Cardiac fibroblast (primary cell): Measurements from ENCODE around the gene MARF1.
"Not testable (repeated sequence)": the region's sequence is repeated elsewhere in the genome, so short reads cannot be mapped to it uniquely, and the experiment has no call there.

ENCODE experiments used
- DNase-seq, 2 donors: peaks; one replicate each; pipeline versions ENCODE4 v3.0.0 to v3.0.0-alpha.2; 2010; ENCODE audit warnings: low read depth in 2 of 2
- H3K4me3 ChIP-seq, 2 donors: replicated peaks in 1 of 2; 1 replicate in 1 of 2; 2 replicates in 1 of 2; pipeline ENCODE4 v1.5.1; 2011; ENCODE audit warnings: low read depth in 2 of 2, low read length in 2 of 2, mild to moderate bottlenecking in 2 of 2, moderate library complexity in 1 of 2
- TF ChIP-seq, protein P1 (sequence below): IDR thresholded peaks from one replicate; pipeline ENCODE4 v1.5.1; 2011; ENCODE audit warnings: low read depth, mild to moderate bottlenecking, low read length, inconsistent platforms

The MARF1 gene

DNA sequence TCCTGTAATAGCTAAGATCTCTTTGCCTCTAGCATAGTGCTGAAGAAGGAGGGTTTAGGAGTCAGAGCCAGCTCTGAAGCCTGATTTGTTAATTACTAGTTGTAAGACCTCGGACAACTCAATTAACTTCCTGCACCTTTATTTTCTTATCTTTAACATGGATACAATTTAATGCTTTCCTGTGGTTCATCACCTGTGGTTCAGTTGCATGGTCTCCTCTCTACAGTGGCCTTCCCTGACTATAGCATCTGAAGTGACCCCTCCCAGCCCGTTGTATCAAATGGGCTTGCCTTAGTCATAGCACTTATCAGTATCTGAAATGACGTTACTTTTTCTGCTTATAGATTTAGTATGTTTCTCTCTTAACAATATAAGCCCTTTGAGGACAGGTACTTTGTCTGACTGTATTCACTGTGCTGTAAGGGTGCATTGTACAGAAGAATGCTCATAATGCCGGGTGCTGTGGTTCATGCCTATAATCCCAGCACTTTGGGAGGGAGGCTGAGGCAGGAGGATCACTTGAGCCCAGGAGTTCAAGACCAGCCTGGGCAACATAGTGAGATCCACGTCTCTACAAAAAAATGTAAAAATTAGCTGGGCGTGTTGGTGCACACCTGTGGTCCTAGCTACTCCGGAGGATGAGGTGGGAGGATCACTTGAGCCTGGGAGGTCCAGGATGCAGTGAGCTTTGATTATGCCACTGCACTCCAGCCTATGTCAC is 4.5 kb upstream of the MARF1 start:
- DNase-seq, result no peak
- TF ChIP-seq, protein P1, sequence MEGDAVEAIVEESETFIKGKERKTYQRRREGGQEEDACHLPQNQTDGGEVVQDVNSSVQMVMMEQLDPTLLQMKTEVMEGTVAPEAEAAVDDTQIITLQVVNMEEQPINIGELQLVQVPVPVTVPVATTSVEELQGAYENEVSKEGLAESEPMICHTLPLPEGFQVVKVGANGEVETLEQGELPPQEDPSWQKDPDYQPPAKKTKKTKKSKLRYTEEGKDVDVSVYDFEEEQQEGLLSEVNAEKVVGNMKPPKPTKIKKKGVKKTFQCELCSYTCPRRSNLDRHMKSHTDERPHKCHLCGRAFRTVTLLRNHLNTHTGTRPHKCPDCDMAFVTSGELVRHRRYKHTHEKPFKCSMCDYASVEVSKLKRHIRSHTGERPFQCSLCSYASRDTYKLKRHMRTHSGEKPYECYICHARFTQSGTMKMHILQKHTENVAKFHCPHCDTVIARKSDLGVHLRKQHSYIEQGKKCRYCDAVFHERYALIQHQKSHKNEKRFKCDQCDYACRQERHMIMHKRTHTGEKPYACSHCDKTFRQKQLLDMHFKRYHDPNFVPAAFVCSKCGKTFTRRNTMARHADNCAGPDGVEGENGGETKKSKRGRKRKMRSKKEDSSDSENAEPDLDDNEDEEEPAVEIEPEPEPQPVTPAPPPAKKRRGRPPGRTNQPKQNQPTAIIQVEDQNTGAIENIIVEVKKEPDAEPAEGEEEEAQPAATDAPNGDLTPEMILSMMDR, result no peak

DNA sequence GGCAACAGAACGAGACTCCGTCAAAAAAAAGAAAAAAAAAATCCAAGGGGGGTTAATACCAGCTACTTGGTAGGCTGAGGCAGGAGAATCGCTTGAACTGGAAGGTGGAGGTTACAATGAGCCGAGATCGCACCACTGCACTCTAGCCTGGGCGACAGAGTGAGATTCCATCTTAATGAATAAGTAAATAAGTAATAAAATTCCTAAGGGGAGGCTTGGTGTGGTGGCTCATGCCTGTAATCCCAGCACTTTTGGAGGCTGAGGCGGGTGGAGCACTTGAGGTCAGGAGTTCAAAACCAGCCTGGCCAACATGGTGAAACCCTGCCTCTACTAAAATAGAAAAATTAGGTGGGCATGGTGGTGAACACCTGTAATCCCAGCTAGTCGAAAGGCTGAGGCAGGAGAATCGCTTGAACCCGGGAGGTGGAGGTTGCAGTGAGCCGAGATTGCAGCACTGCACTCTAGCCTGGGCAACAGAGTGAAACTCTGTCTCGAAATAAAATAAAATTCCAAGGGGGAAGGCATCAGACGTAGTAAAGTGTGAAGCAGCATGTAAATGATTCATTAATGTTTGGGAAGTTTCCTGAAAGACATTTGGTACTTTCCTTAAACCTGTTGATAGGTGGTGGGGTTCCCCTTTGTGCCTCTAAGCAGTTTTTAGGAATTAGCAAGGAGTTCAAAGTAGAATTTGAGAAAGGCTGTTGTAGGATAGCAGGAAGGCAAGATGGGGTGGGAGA is 3.8 kb upstream of the MARF1 start:
- DNase-seq, H3K4me3 ChIP-seq: not testable (repeated sequence)

More for the DNA sequence above, 4.5 kb upstream of the MARF1 start:
- no peak overlapping the region for H3K4me3 ChIP-seq

DNA sequence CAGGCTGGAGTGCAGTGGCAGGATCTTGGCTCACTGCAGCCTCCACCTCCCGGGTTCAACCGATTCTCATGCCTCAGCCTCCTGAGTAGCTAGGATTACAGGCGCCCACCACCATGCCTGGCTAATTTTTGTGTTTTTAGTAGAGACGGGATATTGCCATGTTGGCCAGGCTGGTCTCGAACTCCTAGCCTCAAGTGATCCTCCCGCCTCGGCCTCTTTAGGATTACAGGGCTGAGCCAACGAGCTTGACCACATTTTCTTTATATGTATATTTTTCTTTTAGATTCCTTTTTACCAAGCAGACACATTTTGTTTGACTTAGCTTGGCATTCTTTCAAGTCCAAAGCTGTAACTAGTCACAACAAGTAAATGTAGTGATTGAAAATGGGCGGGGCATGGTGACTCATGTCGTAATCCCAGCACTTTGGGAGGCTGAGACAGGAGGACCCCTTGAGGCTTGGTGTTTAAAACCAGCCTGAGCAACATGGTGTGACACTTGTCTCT is 2.1 kb upstream of the MARF1 start:
- peak; percentile 66 to 87 for DNase-seq
- not testable (repeated sequence) for H3K4me3 ChIP-seq

DNA sequence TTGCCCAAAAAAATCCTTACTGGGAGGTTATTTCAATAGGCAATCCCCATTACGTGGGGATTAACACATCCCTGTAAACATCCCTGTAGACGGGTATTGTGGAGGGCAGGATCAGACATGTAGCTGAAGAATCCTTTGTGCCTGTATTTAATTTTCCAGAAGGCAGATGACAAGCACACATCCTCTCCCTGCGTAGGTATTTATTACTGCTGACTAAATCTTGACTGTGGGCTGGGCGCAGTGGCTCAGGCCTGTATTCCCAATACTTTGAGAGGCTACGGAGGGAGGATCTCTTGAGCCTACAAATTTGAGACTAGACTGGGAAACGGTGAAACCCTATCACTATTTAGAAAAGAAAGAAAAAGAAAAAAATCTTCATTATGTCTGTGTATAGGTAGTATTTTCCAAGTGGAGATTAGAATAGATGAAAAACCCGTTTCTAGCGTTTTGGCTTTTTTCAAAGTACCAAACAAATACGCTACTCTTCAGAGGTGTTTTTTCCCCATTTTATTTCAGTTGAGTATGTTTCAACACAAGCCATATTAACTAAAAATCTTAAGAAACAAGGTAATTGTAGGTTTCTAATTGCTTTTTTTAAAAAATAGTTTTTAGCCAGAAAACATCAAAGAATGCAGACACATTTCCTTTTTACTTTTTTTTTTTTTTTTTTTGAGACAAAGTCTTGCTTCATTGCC is 1.5 kb upstream of the MARF1 start:
- TF ChIP-seq, protein P1, result no peak
- DNase-seq, result no peak
- H3K4me3 ChIP-seq, result no peak overlapping the region

DNA sequence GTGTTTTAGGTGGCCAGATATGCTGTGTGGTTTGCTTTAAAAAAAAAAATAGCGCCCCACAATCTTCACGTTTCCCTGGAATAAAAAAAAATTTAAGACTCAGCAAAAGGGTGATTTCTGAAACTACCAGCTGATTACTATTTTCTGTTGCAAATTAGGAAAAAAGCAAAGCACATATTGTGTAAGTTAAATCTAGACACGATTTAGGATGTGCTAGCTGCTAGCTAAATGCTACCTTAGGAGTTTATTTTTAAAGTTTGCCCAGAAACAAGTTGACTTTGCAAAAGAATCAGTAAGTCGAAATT is 944 bp upstream of the MARF1 start:
- no peak for DNase-seq
- peak overlapping the region; percentile 82 to 85 for H3K4me3 ChIP-seq
- TF ChIP-seq, protein P1, result no peak

DNA sequence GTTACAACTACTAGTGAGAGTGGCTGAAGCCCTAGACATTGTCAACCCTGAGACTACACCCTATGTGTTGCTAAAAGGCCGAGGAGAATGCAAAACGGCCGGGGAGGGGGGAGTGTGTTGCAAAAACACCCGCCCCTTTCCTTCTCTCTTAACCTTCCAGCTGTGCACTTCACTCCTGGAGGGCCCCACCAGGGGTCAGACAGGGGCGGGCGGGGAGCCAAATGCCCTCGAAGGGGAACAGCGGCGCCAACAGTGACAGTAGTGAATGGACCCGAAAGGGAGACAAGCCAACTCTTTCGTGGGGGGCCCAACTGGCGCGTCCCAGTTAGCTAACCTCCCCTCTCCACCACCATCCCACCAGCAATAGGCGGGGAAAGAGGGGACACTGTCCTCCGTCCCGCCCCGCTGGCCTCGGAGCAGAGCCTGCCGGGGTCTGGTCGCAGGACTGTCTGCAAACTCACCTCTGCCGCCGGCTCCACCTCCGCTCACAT is 352 bp downstream of the MARF1 start:
- TF ChIP-seq, protein P1, result peak; percentile 36
- peak overlapping the region; percentile 95 to 97 for H3K4me3 ChIP-seq

DNA sequence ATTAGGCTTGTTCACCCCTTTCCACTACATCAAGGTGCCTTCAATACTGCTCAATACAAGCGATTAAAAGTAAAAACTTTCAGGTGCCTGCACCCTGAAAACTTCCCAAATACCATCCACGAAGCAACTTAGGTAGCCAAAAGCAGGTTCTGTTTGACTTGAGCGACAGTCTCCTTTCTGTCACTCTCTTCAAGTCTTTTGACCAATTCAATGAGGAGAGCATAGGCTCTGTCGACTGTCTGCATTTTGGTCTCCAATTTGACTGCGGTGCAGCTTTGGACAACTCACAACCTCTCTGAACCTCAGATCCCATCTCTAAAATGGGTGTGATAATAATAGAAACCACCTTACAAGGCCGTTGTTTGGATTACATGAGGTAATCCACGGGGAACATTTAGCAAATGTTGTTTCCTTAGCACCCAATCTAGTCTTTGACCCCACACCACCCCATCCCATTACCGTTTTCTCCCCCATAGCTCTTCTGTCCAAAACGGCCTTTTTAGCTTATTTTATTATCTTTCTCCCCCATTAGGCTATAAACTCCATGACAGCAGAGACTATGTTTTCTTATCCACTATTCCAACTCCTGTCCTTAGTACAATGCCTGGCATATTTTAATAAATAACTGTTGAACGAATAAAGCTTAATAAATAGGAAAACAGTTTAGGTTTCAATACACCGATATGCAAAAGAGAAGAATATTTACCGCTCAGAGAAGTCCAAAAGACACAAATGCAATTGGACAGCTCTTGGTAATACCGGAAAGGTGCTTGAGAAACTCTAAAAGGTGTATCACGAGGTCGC is 999 bp downstream of the MARF1 start:
- TF ChIP-seq, protein P1, result no peak
- H3K4me3 ChIP-seq, result peak overlapping the region; percentile 95 to 97
- no peak for DNase-seq

More for the DNA sequence above, 352 bp downstream of the MARF1 start:
- peak; percentile 52 to 62 for DNase-seq
